ENCODE measurements around the gene SLC37A3. TPM values are rescaled to one million over a fixed set of nuclear protein-coding genes. Genes with fewer than 3 reads are reported as not detected.
A peak's percentile ranks its signal among the peaks of the same experiment; 100 is the strongest.

Gene SLC37A3
- total RNA-seq, 1 donor, result 79.0 TPM

DNA sequence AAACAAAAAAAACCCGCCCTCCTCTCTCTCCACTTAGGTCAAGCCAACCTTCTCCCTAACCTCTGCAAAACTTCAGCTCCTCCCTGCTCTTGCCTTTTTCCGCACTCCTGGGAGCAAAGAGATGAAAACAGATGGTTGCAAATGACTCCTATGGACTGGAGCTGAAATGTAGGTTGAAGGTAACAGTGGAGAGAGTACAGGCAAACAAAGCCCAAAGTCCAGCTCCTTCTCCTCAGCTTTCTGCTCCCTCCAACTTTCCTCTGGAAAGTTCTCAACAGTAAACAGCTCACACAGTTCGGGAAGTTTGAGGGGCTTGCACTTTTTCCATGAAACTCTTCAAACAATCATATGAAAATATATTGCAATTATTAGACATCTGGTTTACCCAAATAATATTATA, 90.3 kb downstream of the SLC37A3 start:
- TF ChIP-seq CTCF (IDR thresholded peaks at IDR 0.05; ENCODE audit: insufficient read depth, low read depth, low read length), result no peak
- DNase-seq (ENCODE audit: low read depth), result no peak
- no peak overlapping the region for H3K4me3 ChIP-seq (ENCODE audit: low read depth, low read length)

- H3K4me3 ChIP-seq (ENCODE audit: low read depth, low read length), result no peak overlapping the region
- DNase-seq (ENCODE audit: low read depth), result peak; percentile 28
- TF ChIP-seq CTCF (IDR thresholded peaks at IDR 0.05; ENCODE audit: insufficient read depth, low read depth, low read length), result peak; percentile 22
These were observed 94.0 kb downstream of the SLC37A3 start for GRCh38 chr7:140304191-140304799.

- no peak for TF ChIP-seq CTCF (IDR thresholded peaks at IDR 0.05; ENCODE audit: insufficient read depth, low read depth, low read length)
- no peak for DNase-seq (ENCODE audit: low read depth)
- H3K4me3 ChIP-seq (ENCODE audit: low read depth, low read length), result no peak overlapping the region
These were observed 97.8 kb downstream of the SLC37A3 start for GRCh38 chr7:140300243-140301136.

DNA sequence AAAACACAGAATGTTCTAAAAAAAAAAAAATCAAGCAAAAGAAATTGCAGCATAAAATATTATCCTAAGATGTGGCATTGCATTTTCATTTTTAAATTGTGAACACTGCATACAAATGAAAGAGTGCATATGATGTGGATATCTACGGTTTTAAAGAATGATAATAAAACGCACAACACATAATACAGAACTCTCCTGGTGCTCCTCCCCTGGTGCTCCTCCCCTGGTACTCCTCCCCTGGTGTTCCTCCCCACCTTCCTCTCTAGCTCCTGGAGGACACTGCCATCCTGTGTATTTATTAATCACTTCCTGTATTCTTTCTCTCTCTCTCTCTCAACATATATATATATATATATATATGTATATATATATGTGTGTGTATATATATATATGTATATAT, 100.1 kb downstream of the SLC37A3 start:
- no peak for TF ChIP-seq CTCF (IDR thresholded peaks at IDR 0.05; ENCODE audit: insufficient read depth, low read depth, low read length)
- no peak for DNase-seq (ENCODE audit: low read depth)
- no peak overlapping the region for H3K4me3 ChIP-seq (ENCODE audit: low read depth, low read length)

GRCh38 chr7:140297192-140297591, 101.1 kb downstream of the SLC37A3 start:
- DNase-seq (ENCODE audit: low read depth), result no peak
- TF ChIP-seq CTCF (IDR thresholded peaks at IDR 0.05; ENCODE audit: insufficient read depth, low read depth, low read length), result no peak
- H3K4me3 ChIP-seq (ENCODE audit: low read depth, low read length), result no peak overlapping the region

DNA sequence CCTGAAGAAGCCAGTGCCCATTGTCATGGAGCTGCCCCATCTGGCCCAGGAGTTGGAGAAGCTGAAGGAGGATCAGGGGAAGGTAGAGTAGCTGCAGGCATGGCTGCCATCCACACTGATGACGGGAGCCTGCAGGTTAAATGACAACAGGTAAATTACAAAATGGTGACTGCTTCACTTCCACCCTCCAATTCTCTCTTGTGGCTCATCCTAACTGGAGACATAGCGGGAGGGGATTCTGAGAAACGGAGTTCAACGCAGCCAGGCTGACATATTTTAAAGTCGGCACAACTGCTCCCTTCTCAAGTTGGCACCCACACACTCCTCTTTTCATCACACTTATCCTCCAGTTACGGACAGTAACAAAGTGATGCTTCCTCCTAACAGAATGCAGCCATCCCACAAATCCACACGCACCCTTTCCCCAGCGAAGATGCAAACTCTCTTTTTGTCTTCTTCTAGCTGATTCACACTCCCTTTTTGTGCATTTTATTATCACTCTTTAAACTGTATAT, 103.0 kb downstream of the SLC37A3 start:
- TF ChIP-seq CTCF (IDR thresholded peaks at IDR 0.05; ENCODE audit: insufficient read depth, low read depth, low read length), result no peak
- no peak for DNase-seq (ENCODE audit: low read depth)
- no peak overlapping the region for H3K4me3 ChIP-seq (ENCODE audit: low read depth, low read length)
